Nephron progenitor cell (in vitro differentiated cells): ENCODE data around the gene ACSS1.

Experiments used
- DNase-seq: peaks from one replicate; pipeline ENCODE4 v3.0.0; 2021
- H3K27ac Mint-ChIP-seq: 2 replicates; pipeline ENCODE4 v1.8.0; 2021; ENCODE audit warnings: mild to moderate bottlenecking, moderate library complexity, mixed read lengths
- H3K27me3 Mint-ChIP-seq: 2 replicates; pipeline ENCODE4 v1.8.0; 2021; ENCODE audit warnings: mild to moderate bottlenecking, low read depth, mixed read lengths; ENCODE audit not compliant: poor library complexity
- H3K36me3 Mint-ChIP-seq: 2 replicates; pipeline ENCODE4 v1.8.0; 2021; ENCODE audit warnings: low read depth, mixed read lengths
- H3K4me1 Mint-ChIP-seq: 2 replicates; pipeline ENCODE4 v1.8.0; 2021; ENCODE audit warnings: mixed read lengths
- H3K4me3 Mint-ChIP-seq: 2 replicates; pipeline ENCODE4 v1.8.0; 2021; ENCODE audit warnings: mild to moderate bottlenecking, moderate library complexity, mixed read lengths
- H3K9me3 Mint-ChIP-seq: 2 replicates; pipeline ENCODE4 v1.8.0; 2021; ENCODE audit warnings: mild to moderate bottlenecking, moderate library complexity, mixed read lengths
- TF ChIP-seq, protein P1 (sequence below): fragments of 200-600 bp; sonication (generic); IDR thresholded peaks from 2 replicates; pipeline ENCODE4 v1.5.0; 2021; ENCODE audit warnings: antibody characterized with exemption

The ACSS1 gene

DNA sequence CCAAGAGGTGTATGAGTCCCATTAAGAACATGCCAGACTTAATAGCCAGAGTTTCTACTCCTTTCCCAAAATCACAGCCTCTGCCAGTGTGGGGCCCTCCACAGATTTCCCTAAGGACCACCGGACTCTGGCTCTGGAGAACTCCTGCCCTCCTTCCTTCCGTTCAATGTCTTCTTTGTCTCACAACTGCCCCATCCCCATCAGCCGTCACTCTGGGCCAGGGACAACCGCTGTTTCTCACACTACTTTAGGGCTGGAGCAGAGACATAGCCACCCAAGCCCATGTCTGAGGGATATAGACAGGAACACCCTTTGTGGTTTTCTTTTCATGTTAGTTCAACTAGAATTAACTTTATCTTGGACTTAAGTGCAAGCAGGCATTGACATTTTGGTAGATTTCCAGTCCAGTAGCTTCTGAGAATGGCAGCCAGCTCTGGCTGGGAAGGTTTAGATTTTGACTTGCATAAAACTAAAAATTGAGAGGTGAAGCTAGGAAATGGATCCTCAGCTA lies 6.7 kb upstream of the ACSS1 start:
- Mint-ChIP-seq H3K9me3 (no peaks in the 10 kb centered on the region), H3K27ac (no peak overlapping the region), H3K4me3 (no peak overlapping the region), H3K36me3 (no peaks in the 10 kb centered on the region), H3K4me1 (no peaks in the 10 kb centered on the region), H3K27me3 (peaks cover 55% of the 10 kb centered on the region)
- no peak for DNase-seq
- TF ChIP-seq, protein P1, sequence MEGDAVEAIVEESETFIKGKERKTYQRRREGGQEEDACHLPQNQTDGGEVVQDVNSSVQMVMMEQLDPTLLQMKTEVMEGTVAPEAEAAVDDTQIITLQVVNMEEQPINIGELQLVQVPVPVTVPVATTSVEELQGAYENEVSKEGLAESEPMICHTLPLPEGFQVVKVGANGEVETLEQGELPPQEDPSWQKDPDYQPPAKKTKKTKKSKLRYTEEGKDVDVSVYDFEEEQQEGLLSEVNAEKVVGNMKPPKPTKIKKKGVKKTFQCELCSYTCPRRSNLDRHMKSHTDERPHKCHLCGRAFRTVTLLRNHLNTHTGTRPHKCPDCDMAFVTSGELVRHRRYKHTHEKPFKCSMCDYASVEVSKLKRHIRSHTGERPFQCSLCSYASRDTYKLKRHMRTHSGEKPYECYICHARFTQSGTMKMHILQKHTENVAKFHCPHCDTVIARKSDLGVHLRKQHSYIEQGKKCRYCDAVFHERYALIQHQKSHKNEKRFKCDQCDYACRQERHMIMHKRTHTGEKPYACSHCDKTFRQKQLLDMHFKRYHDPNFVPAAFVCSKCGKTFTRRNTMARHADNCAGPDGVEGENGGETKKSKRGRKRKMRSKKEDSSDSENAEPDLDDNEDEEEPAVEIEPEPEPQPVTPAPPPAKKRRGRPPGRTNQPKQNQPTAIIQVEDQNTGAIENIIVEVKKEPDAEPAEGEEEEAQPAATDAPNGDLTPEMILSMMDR = no peak

DNA sequence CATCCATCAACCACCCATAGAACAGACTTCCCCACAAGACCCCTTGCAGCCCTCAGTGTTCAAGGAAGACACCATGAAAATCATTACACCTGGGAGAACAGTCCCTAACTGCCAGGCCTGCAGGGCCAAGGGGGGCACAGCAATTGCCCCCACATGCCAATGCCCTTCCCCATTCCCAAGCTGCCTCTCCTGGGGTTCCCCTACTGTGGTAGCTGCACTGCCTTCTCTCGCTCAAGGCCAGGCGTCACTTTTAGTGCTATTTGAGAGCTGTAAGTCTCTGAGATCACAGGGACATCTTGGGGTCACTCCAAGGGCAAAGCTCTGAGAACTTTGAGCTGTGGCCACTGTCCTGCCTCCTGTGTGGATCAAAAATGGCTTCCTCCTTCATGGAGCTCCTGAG lies 6.0 kb upstream of the ACSS1 start:
- no peak for DNase-seq
- H3K9me3 Mint-ChIP-seq = no peaks in the 10 kb centered on the region
- no peak overlapping the region for H3K4me3 Mint-ChIP-seq
- H3K36me3 Mint-ChIP-seq = no peaks in the 10 kb centered on the region
- H3K4me1 Mint-ChIP-seq = peaks cover 2% of the 10 kb centered on the region
- H3K27ac Mint-ChIP-seq = no peak overlapping the region
- H3K27me3 Mint-ChIP-seq = peaks cover 61% of the 10 kb centered on the region
- TF ChIP-seq, protein P1 = no peak

DNA sequence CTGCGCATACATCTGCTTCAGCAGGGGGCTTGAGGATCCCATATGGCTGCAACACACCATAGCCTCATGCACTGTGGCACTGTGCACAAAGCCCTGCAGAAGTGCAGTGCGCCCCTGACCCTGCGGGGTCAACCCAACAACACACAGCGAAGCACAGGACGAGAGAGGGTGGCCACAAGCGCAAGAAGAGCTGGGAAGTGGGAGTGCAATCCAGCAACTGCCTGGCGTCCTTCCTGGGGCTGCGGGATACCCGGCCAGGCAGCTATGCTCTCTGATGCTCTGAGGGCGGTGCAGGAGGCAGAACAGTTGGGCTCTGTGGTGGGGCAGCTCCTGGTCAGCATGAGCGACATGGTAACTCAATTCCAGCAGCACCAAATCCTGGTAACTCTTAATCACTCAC lies 5.6 kb upstream of the ACSS1 start:
- H3K4me3 Mint-ChIP-seq = no peak overlapping the region
- peaks cover 65% of the 10 kb centered on the region for H3K27me3 Mint-ChIP-seq
- no peak for DNase-seq
- peaks cover 4% of the 10 kb centered on the region for H3K4me1 Mint-ChIP-seq
- no peaks in the 10 kb centered on the region for H3K36me3 Mint-ChIP-seq
- H3K27ac Mint-ChIP-seq = no peak overlapping the region
- H3K9me3 Mint-ChIP-seq = no peaks in the 10 kb centered on the region
- TF ChIP-seq, protein P1 = no peak

DNA sequence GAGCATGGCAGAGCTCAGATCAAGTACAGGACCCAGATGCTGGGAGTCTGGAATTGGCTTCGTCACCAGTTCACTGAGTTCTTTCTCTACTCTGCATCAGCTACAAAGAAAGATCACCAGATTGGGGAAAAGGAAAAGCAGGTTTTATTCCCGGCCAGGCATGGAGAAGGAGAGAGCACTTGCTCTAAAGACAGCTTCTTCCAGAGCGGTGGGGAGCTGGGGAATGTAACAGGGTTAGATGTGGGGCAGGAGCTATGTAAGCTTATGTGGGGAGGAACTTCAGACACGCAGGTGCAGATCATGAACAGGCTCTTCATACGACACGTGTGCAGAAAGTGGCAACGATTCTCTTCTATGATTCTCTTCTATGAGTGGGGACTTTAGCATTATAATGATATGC lies 4.9 kb upstream of the ACSS1 start:
- H3K4me1 Mint-ChIP-seq = peaks cover 4% of the 10 kb centered on the region
- no peak for DNase-seq
- peaks cover 71% of the 10 kb centered on the region for H3K27me3 Mint-ChIP-seq
- TF ChIP-seq, protein P1 = no peak
- no peaks in the 10 kb centered on the region for H3K36me3 Mint-ChIP-seq
- no peaks in the 10 kb centered on the region for H3K9me3 Mint-ChIP-seq
- H3K4me3 Mint-ChIP-seq = no peak overlapping the region
- no peak overlapping the region for H3K27ac Mint-ChIP-seq

DNA sequence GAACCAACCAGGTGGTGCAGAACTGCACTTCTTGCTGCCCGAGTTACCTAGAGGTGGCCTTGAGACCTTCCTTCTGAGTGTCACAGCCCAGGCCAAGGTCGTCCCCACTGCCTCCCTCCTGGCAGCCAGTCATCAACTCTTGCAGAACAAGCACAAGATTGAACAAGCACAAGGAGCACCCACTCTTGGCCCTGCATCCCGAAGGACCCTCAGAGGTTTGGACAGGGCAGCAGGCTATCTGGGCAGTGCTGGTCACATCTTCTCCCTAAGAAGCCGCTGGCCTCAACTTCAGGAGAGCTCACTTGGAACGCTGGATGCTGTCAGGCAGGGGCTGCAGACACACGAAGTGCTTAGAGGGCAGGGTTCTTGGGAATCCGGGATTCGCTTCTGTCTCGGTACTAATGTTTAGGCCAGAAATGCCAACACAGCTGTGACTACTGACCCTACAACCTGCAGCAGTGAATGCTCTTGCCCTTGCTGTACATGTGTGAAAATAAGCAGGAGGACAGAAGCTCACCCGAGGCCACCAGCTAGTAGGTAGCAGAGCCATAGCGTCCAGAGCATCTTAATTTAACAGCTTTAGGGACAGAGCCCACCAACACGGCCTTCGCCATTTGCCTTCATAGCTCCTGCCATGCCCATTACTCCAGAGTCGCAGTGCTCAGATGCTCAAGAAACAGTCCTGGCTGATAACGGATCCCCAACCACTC lies 4.0 kb upstream of the ACSS1 start:
- peaks cover 4% of the 10 kb centered on the region for H3K4me1 Mint-ChIP-seq
- DNase-seq = no peak
- peaks cover 78% of the 10 kb centered on the region for H3K27me3 Mint-ChIP-seq
- no peak overlapping the region for H3K27ac Mint-ChIP-seq
- H3K4me3 Mint-ChIP-seq = no peak overlapping the region
- no peaks in the 10 kb centered on the region for H3K9me3 Mint-ChIP-seq
- TF ChIP-seq, protein P1 = no peak
- H3K36me3 Mint-ChIP-seq = no peaks in the 10 kb centered on the region
